Mesangial cell (primary cell): Measurements from ENCODE around the gene MDK. TPM values are rescaled to one million over a fixed set of nuclear protein-coding genes. Genes with fewer than 3 reads are reported as not detected.

Experiments
- total RNA-seq: library from RNA; depleted of rRNA; stranded (reverse); fragments of >200 nt; gene quantifications from 2 replicates; pipeline ENCODE4 v1.2.3, GENCODE V29; 2015

MDK gene
- 170 and 413 TPM in 2 replicates for total RNA-seq

GRCh38 chr11:46381048-46381818 is at the start of gene MDK:
Gene MDK (plus strand): TSS chr11:46381669. CDS start chr11:46382058, 389 bp downstream.

GRCh38 chr11:46346886-46347636 is 34.4 kb upstream of the MDK start, which contains the start of gene DGKZ:
Gene DGKZ (plus strand): TSS chr11:46347463. CDS start chr11:46347660, 197 bp downstream.

GRCh38 chr11:46391578-46392420 is 10.3 kb downstream of the MDK start, which contains the start of gene CHRM4:
Gene CHRM4 (minus strand): TSS chr11:46391776. CDS start chr11:46386557, 5,219 bp downstream.

Other genes starting within 250 kb of the MDK start
- 23.0 and 30.4 TPM in 2 replicates for gene CREB3L1, start 104.0 kb upstream of the MDK start, total RNA-seq
- gene DGKZ, start 34.2 kb upstream of the MDK start, total RNA-seq: 73.1 and 95.0 TPM in 2 replicates
- gene CHRM4, start 10.1 kb downstream of the MDK start, total RNA-seq: 0.25 TPM in 1 of 2 replicates, not detected in the other
- gene AMBRA1, start 212.4 kb downstream of the MDK start, total RNA-seq: 17.3 and 32.2 TPM in 2 replicates
- 2.9 and 3.1 TPM in 2 replicates for gene HARBI1, start 235.6 kb downstream of the MDK start, total RNA-seq
- 55.4 and 83.0 TPM in 2 replicates for gene ATG13, start 235.9 kb downstream of the MDK start, total RNA-seq